Keratinocyte (primary cell): ENCODE data around the gene EXOC3L2. TPM values are rescaled to one million over a fixed set of nuclear protein-coding genes. Genes with fewer than 3 reads are reported as not detected.

Experiments
- DNase-seq: peaks from one replicate; pipeline ENCODE4 v3.0.0-alpha.2; 2011; ENCODE audit warnings: low read depth, missing footprints, low spot score
- FAIRE-seq: peaks from 2 replicates; lab custom pipeline; 2011; peaks lifted over from hg19 to GRCh38; lab: Jason Lieb, UNC
- H2AFZ ChIP-seq: 2 replicates; pipeline ENCODE4 v1.6.0; 2012; ENCODE audit warnings: low read length, control low read depth, inconsistent platforms; ENCODE audit not compliant: control insufficient read depth
- H3K27ac ChIP-seq: 2 replicates; pipeline ENCODE4 v1.5.1; 2011; ENCODE audit warnings: low read length; ENCODE audit not compliant: control insufficient read depth, insufficient read depth
- H3K27me3 ChIP-seq: 3 replicates; pipeline ENCODE4 v1.6.0; 2011; ENCODE audit warnings: low read length; ENCODE audit not compliant: control insufficient read depth, insufficient read depth; ENCODE audit errors: extremely low read depth
- H3K36me3 ChIP-seq, 2 experiments: 2 replicates in 1 of 2; 3 replicates in 1 of 2; pipeline ENCODE4 v1.5.1; 2011; ENCODE audit warnings: low read length in 2 of 2, mild to moderate bottlenecking in 1 of 2; ENCODE audit not compliant: control insufficient read depth in 2 of 2, insufficient read depth in 2 of 2; ENCODE audit errors: extremely low read depth in 1 of 2
- H3K4me1 ChIP-seq: 3 replicates; pipeline ENCODE4 v1.5.1; 2011; ENCODE audit warnings: low read length; ENCODE audit not compliant: control insufficient read depth, insufficient read depth; ENCODE audit errors: extremely low read depth
- H3K4me2 ChIP-seq: 3 replicates; pipeline ENCODE4 v1.6.0; 2011; ENCODE audit warnings: low read depth, low read length; ENCODE audit not compliant: control insufficient read depth, insufficient read depth; ENCODE audit errors: extremely low read depth
- H3K4me3 ChIP-seq, 3 experiments: fragments of 200-600 bp in 1 of 3; sonication (generic) in 1 of 3; 2 replicates in 2 of 3; 3 replicates in 1 of 3; pipeline ENCODE4 v1.5.1; 2011 to 2016; ENCODE audit warnings: low read length in 3 of 3, mild to moderate bottlenecking in 3 of 3, control low read depth in 2 of 3, inconsistent platforms in 1 of 3, low read depth in 1 of 3, mixed read lengths in 1 of 3, mixed run types in 1 of 3, moderate library complexity in 1 of 3; ENCODE audit not compliant: control insufficient read depth in 2 of 3, insufficient read depth in 2 of 3; ENCODE audit errors: extremely low read depth in 1 of 3
- H3K79me2 ChIP-seq: 2 replicates; pipeline ENCODE4 v1.6.0; 2012; ENCODE audit warnings: low read length; ENCODE audit not compliant: control insufficient read depth, insufficient read depth
- H3K9ac ChIP-seq: 3 replicates; pipeline ENCODE4 v1.6.0; 2011; ENCODE audit warnings: low read length; ENCODE audit not compliant: control insufficient read depth, insufficient read depth; ENCODE audit errors: extremely low read depth
- H3K9me1 ChIP-seq: 3 replicates; pipeline ENCODE4 v1.6.0; 2011; ENCODE audit warnings: low read length; ENCODE audit not compliant: control insufficient read depth, insufficient read depth; ENCODE audit errors: extremely low read depth
- H3K9me3 ChIP-seq: 2 replicates; pipeline ENCODE4 v1.5.1; 2012; ENCODE audit warnings: low read depth, low read length; ENCODE audit not compliant: control insufficient read depth
- H4K20me1 ChIP-seq: 3 replicates; pipeline ENCODE4 v1.6.0; 2011; ENCODE audit warnings: low read length; ENCODE audit not compliant: control insufficient read depth, insufficient read depth; ENCODE audit errors: extremely low read depth
- EZH2 ChIP-seq: IDR thresholded peaks from one replicate; pipeline ENCODE4 v1.6.1; 2012; ENCODE audit warnings: inconsistent platforms, mild to moderate bottlenecking, low read length, moderate library complexity
- dilution Hi-C: fragments of 300-500 bp; cut with MboI; formaldehyde crosslinking; loops from one replicate; pipeline ENCODE4 v1.7.0; 2020; ENCODE audit warnings: low sequenced_read_pairs; ENCODE audit not compliant: extremely low pct_ligation_motif_present
- polyA plus RNA-seq, 5 experiments: library from polyadenylated mRNA; depleted of rRNA in 3 of 5; stranded (reverse) in 3 of 5; stranded (forward) in 1 of 5; unstranded in 1 of 5; fragments of >200 nt; gene quantifications; 1 replicate in 1 of 5; 2 replicates in 3 of 5; 3 replicates in 1 of 5; pipeline versions ENCODE4 v1.2.1 to v1.2.3, GENCODE V29; 2011 to 2012; ENCODE audit warnings: missing spikeins in 2 of 5, low read depth in 1 of 5, low replicate concordance in 1 of 5
- TF ChIP-seq, protein P1 (sequence below), 3 experiments: IDR thresholded peaks in 1 of 3; conservative IDR thresholded peaks in 1 of 3; optimal IDR thresholded peaks in 1 of 3; 2 replicates in 2 of 3; 3 replicates in 1 of 3; pipeline versions ENCODE3 to v1.5.1; 2011; ENCODE audit warnings: low read length in 3 of 3, mild to moderate bottlenecking in 3 of 3, moderate library complexity in 2 of 3, control low read depth in 1 of 3, inconsistent platforms in 1 of 3; ENCODE audit not compliant: insufficient read depth in 2 of 3; ENCODE audit errors: extremely low read depth in 1 of 3

Gene EXOC3L2
- polyA plus RNA-seq, 1 donor (not counting 4 experiments of a cell fraction or from before 2014, with no cell fraction given) = 0.08 TPM

DNA sequence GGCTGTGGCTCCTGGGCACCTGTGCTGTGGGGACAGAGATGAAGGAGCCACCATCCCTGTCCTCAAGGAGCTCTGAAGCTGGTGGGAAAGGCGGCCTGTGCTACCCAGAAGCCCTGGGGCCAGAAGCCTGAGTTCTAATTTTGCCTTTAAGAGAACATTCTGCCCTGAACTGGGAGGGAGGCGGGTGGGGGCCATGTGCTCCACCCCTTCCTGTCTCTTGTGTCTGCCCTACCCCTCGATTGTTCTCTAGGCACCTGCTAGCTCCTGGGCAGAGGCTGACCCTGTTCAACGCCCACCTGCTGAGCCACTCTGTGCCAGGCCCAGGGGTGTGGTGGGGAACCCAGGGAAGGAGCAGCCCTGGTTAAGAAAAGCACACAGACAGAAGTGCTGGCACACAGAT lies 73.0 kb downstream of the EXOC3L2 start:
- Histone ChIP-seq H3K27ac (no peak overlapping the region), H3K27me3 (no peaks in the 10 kb centered on the region), H3K36me3 (no peaks in the 10 kb centered on the region), H3K9me1 (no peaks in the 10 kb centered on the region), H3K4me1 (peaks cover 11% of the 10 kb centered on the region), H3K79me2 (no peaks in the 10 kb centered on the region), H2AFZ (no peak overlapping the region), H3K9ac (no peak overlapping the region), H4K20me1 (no peaks in the 10 kb centered on the region), H3K4me2 (no peak overlapping the region), H3K4me3 (no peak overlapping the region), H3K9me3 (no peaks in the 10 kb centered on the region)
- dilution Hi-C loops = no loop called here
- DNase-seq (no peak), FAIRE-seq (no peak)
- no peak for TF ChIP-seq EZH2
- TF ChIP-seq, protein P1, sequence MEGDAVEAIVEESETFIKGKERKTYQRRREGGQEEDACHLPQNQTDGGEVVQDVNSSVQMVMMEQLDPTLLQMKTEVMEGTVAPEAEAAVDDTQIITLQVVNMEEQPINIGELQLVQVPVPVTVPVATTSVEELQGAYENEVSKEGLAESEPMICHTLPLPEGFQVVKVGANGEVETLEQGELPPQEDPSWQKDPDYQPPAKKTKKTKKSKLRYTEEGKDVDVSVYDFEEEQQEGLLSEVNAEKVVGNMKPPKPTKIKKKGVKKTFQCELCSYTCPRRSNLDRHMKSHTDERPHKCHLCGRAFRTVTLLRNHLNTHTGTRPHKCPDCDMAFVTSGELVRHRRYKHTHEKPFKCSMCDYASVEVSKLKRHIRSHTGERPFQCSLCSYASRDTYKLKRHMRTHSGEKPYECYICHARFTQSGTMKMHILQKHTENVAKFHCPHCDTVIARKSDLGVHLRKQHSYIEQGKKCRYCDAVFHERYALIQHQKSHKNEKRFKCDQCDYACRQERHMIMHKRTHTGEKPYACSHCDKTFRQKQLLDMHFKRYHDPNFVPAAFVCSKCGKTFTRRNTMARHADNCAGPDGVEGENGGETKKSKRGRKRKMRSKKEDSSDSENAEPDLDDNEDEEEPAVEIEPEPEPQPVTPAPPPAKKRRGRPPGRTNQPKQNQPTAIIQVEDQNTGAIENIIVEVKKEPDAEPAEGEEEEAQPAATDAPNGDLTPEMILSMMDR (optimal IDR thresholded peaks at IDR 0.05 in 1 of 3, IDR thresholded peaks at IDR 0.05 in 1 of 3, conservative IDR thresholded peaks at IDR 0.05 in 1 of 3; ENCODE audit: extremely low read depth in 1 of 3, insufficient read depth in 2 of 3, low read length in 3 of 3) = no peak

DNA sequence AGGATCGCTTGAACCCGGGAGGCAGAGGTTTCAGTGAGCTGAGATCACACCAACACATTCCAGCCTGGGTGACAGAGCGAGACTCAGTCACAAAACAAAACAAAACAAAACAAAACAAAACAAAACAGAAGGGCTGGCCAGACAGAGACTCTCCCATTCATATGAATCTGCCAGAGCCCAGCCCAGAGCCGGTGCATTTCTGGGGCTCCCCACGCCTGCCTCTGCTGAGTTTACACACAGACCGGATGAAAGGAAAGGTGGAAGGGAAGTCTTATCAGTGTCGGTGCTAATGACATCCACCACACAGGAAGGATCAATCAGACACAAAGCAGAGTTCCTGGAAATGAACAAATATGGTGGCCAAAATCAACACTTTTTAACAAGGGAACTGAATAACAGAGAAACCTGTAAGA lies 74.0 kb downstream of the EXOC3L2 start:
- H3K4me3 ChIP-seq = no peak overlapping the region
- no peaks in the 10 kb centered on the region for H3K9me1 ChIP-seq
- FAIRE-seq = no peak
- H4K20me1 ChIP-seq = no peaks in the 10 kb centered on the region
- no peaks in the 10 kb centered on the region for H3K9me3 ChIP-seq
- H3K4me2 ChIP-seq = no peak overlapping the region
- no peak overlapping the region for H3K9ac ChIP-seq
- H3K36me3 ChIP-seq = no peaks in the 10 kb centered on the region
- no peaks in the 10 kb centered on the region for H3K79me2 ChIP-seq
- no peak overlapping the region for H3K27ac ChIP-seq
- H2AFZ ChIP-seq = no peak overlapping the region
- peaks cover 12% of the 10 kb centered on the region for H3K4me1 ChIP-seq
- TF ChIP-seq EZH2 = no peak
- TF ChIP-seq, protein P1 (optimal IDR thresholded peaks at IDR 0.05 in 1 of 3, IDR thresholded peaks at IDR 0.05 in 1 of 3, conservative IDR thresholded peaks at IDR 0.05 in 1 of 3; ENCODE audit: extremely low read depth in 1 of 3, insufficient read depth in 2 of 3, low read length in 3 of 3) = no peak
- H3K27me3 ChIP-seq = no peaks in the 10 kb centered on the region
- dilution Hi-C loops = no loop called here
- no peak for DNase-seq
